Activated CD4-positive, CD25-positive, alpha-beta regulatory T cell treated with anti-CD3 and anti-CD28 coated beads, Interleukin-2, amount 50 U/mL, for 16 hours (primary cell): ENCODE measurements around the gene BCL3.
A peak's percentile ranks its signal among the peaks of the same experiment; 100 is the strongest.

ENCODE experiments used
- DNase-seq: peaks from one replicate; pipeline ENCODE4 v3.0.0-alpha.2; 2020; ENCODE audit warnings: low read depth, low spot score

BCL3 gene

DNA sequence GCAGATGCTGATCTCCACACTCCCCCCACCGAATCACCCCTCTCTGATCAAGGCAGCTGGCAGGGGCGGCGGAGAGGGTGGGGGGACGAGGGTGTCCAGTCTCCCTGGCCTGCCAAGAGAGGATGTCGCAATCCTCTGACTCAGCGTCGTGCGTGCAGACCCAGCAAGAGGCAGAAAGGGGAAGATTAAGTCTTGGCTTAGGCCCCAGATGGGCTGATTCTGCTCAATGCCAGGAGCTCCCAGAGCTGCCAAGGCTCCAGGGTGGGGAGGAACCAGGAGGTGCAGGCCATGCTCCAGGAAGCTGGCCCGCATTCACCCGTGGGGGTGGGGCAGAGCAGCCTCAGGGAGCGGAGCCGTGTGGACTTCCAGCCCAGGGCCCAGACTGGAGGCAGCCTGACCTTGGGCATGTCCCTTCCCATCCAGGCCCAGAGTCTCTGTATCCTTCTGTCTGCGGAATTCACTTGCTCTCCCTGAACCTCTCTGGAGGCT, 6.6 kb upstream of the BCL3 start:
- no peak for DNase-seq

GRCh38 chr19:44742330-44743061, 6.0 kb upstream of the BCL3 start:
- DNase-seq: no peak

- no peak for DNase-seq
Observed at GRCh38 chr19:44744871-44745332, 3.6 kb upstream of the BCL3 start.

GRCh38 chr19:44745341-44745831, 3.1 kb upstream of the BCL3 start:
- DNase-seq: no peak

- DNase-seq: no peak
Observed at GRCh38 chr19:44745887-44746600, 2.5 kb upstream of the BCL3 start.

DNA sequence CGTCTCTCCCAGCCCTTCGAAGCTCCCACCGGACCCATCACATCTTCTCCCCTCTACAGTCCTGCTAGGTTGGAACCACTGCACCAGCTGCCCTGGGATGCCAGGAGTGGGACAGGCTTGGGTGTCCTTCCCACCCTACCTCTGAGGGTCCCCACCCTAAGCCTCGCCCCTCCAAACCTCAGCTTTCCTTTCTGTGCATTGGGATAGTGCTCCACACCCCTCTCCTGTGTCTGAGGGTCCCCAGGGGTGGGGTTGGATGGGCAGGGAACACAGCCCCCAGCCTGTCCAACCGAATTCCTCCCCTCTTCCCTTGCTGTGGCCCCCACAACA, 1.9 kb upstream of the BCL3 start:
- no peak for DNase-seq

DNA sequence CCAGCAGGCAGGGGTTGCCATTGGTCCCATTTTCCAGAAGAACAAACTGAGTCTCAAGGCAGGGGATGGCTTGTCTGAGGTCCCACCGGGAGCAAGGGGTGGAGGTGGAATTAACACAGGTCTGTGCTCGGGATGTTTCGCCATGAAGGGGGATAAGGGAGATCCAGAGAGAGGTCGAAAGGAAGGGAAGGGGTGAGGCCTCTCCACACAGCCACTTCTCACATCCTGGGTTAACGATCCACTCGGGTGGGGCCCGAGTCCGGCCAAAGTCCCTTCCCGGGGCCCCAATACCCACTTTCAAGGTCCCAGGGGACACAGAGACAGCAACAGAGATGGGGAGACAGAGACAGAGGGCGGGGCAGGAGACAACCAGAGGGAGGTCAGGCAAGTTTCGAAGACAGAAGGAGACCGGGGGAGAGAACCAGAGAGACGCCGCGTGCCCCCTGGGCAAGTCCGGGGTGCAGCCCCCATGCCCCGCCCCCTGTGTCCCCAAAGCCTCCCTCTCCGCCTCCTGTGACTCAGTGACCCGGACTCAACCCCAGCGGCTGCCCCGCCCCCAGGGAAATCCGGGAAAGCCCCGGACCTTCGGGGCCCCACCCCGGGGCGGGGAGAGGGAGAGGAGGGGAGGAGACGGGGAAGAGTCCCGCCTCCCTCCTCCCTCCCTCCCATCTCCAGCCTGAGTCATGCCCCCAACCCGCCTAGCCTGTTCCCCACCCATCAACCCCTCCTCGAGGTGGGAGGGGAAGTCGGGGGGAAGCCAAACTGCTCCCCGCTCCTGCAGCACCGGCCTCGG, 1.4 kb upstream of the BCL3 start:
- peak; percentile 83 for DNase-seq

DNA sequence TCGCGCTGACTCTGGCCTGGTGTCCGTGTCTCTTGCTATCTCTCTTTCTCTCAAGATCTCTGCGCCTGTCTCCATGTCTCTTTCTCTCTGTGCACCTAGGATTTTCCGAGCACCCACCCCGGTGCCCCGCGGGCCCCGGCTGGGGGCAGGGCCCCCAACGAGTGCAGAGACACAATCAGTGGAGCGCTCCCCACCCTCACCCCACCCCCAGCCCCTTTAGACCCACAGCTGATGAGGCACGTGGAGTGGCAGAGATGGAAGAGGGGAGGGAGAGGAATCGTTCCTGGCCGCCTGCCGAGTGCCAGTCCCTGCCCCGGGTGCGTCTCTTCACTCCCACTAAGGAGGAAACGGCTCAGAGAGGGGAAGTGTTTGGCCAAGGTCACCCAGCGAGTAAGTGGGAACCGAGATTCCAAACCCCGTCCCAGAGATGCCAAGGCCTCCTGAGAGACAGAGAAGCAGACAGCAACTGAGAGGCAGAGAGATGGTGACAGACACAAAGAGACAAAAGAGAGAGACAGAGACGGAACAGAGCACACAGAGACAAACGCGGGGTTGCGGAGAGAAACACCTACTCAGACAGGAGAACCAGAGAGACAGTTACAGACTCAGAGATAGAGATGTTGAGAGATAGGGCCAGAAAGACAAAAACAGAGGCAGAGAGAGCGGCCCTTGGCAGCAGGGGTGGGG, 626 bp upstream of the BCL3 start:
- DNase-seq: no peak

GRCh38 chr19:44749292-44749691, 784 bp downstream of the BCL3 start:
- DNase-seq: no peak

DNA sequence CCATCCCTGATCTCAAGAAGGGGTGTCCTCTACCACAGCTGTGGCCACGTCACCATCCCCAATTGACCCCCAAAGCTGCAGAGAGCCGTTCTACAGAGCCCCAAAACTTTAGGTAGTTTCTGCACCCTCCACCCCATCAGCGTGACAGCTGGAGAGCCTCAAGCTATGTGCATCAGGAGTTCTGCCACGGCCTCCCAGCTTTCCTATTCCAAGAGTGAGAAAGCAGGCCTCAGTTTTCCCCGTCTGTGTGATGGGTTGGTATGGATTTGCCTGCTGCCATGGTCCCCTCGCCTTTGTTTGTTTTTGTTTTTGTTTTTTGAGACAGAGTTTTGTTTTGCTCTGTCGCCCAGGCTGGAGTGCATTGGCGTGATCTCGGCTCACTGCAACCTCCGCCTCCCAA, 1.5 kb downstream of the BCL3 start:
- no peak for DNase-seq

DNA sequence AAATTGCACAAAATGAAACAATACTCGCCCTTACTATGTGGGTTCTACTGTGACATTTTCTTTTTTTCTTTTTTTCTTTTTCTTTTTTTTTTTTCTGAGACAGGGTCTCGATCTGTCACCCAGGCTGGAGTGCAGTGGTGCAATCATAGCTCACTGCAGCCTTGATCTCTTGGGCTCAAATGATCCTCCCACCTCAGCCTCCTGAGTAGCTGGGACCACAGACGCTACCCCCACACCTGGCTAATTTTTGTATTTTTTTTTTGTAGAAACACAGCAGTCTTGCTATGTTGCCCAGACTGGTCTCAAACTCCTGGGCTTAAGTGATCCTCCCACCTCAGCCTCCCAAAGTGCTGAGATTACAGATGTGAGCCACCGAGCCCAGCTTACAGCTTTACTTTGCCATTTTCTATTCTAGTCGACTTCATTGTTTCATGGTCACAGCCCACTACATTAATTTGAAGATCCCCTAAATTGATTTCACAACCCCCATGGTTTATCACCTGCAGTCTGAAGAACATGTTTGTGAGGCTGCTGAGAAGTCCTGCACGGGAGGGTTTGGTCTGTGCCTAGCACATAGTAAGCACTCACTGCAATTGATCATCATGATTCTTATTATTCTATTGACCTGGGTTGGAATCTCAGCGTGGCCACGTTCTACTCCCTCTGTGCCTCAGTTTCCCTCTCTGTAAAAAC, 3.8 kb downstream of the BCL3 start:
- DNase-seq: no peak

DNA sequence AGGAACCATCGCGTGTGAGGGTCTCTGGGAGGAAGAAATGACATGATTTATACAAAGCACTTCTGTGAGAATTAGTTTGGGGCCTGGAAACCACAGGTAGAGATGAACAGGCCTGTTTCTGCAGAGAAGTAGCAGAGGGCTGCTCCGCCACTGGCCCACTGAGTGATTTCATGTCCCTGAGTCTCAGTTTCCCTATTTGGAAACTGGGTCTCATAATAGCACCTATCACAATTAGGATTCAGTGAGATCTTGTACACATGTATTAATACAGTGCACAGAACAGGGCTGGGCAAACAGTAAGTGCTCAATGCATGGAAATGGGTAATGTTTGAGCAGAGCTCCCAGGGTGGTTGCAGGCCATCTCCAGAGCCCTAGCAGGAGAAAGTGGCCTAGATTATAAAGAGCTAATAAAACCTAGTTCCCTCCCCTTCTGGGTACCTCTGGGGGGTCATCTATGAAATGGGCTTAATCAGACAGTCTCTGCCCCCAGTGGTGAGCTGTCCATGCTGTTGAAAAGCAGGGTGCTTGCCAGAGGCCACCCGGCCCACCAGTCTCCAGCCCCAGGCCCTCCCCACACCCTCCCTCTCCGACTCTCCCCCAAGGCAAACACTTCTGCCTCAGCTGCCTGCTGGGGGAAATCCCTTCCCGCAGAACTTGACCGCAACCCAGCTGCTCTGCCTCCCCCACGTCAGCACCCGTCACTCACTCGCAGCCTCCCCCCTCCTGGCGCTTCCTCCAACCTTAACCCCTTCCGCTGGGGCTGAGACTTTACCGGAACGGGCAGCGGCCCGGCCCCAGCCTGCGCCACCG, 4.5 kb downstream of the BCL3 start:
- DNase-seq: peak; percentile 90

DNA sequence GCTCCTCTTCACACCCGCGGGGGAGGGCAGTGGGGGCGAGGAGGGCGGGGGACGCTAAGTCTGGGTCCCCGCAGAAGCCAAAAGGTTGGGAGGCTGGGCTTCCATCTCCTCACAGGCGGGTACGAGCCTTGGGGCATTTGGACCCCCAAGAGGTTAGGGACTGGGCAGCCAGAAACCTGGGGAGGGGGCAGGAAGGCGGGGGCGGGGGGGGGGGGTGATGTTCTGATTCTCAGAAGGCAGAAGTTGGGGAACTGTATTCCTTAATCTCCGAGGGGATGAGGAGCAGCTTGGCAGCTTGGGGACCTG, 5.1 kb downstream of the BCL3 start:
- DNase-seq: no peak

DNA sequence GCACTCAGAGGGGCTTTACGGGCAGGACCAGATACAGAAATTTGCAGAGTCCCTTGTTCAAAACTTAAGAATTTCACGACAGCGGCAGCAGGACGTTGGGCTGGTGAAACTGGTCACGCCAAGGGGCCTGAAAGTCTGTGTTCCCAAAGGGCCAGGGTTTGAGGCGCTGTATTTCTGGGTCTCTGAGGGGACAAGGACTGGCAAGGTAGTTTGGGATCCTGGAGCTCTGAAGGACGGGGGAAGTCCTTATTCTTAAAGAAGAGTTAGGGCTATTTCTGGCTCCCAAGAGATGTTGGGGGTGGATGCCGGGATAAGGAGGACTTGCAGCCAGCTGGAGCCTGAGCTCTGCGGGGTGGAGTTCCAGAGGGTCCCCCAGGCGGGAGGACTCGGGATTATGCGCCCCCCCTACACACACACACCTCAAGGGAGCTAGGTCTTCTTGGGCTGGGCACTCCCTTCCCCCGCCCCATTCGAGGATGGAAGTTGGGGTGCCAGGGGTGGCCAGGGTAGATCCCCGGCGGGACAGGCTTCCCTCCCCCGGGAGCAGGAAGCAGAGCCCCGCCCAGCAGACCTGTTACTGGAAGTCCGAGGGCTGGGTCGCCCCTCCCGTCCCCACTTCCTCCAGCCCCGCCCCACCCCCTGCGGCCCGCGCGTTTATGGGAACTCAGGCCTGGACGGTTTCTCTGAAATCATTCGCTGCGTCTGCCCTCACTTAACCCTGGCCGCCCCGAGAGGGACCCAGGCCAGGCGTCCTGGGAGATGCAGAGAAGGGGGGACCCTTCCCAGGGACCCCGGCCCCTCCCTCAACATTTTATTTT, 5.6 kb downstream of the BCL3 start:
- peak; percentile 46 for DNase-seq

DNA sequence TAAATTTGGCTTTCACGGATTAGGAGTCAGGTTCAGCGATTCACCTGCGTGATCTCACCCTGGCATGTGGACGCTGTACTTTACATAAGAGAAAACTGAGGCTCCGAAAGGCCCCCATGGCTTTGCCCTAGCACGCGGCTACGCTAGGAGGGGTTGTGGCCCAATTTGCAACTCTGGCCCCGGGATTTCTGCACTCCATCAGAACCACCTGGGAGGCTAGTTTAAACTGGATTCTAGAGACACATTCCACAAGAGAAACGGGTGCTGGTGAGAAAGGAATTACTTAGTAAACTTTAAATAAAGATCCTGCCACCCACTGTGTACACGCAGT, 6.2 kb downstream of the BCL3 start:
- no peak for DNase-seq

GRCh38 chr19:44755219-44755618, 6.7 kb downstream of the BCL3 start:
- no peak for DNase-seq

DNA sequence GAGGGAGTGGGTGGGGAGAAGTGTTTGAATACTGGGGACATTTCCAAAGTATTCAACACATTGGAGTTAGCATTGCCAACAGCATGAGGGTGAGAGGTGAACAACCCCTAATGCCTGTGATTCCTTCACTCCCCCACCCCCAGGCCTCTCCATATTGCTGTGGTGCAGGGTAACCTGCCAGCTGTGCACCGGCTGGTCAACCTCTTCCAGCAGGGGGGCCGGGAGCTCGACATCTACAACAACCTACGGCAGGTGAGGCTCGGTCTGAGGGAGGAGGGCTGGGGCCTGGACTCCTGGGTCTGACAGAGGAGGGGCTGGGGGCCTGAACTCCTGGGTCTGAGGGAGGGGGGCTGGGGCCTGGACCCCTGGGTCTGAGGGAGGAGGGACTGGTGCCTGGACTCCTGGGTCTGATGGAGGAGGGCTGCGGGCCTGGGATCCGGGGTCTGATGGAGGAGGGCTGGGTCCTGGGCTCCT, 7.6 kb downstream of the BCL3 start:
- DNase-seq: no peak

DNA sequence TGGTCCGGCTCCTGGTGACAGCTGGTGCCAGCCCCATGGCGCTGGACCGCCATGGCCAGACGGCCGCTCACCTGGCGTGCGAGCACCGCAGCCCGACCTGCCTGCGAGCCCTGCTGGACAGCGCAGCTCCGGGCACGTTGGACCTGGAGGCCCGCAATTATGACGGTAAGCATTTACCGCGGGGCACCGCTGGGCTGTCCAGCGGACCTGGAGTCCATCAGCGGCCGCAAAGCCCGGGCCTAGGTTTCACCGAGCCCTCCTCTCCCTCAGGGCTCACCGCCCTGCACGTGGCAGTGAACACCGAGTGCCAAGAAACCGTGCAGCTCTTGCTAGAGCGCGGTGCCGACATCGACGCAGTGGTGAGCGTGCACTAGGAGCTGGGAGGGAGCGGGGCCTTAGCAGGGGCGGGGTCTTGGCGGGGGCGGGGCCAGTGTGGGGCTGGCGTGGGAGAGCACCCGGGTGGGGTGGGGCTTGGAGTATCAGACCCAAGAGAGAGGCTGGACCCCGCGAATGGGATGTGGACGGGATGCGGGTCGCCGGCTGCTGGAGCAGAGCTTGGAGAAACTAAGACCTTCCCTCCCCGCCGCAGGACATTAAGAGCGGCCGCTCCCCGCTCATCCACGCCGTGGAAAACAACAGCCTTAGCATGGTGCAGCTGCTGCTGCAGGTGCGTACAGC, 8.7 kb downstream of the BCL3 start:
- DNase-seq: no peak
